AG20443 (cell line): ENCODE data around the gene EEIG1.

ENCODE experiments used
- DNase-seq: peaks from one replicate; pipeline ENCODE4 v3.0.0; 2012; ENCODE audit warnings: low spot score, mixed read lengths

EEIG1 gene

GRCh38 chr9:128001151-128001778 is 20.5 kb upstream of the EEIG1 start:
- DNase-seq, result no peak

GRCh38 chr9:127999461-127999860 is 18.7 kb upstream of the EEIG1 start:
- DNase-seq, result no peak

- DNase-seq, result no peak
These were observed 12.9 kb upstream of the EEIG1 start for GRCh38 chr9:127993721-127994120.

- no peak for DNase-seq
These were observed 11.0 kb upstream of the EEIG1 start for GRCh38 chr9:127991757-127992274.

GRCh38 chr9:127991017-127991756 is 10.4 kb upstream of the EEIG1 start:
- DNase-seq, result no peak

GRCh38 chr9:127990554-127990953 is 9.8 kb upstream of the EEIG1 start:
- DNase-seq, result no peak

- no peak for DNase-seq
These were observed 8.3 kb upstream of the EEIG1 start for GRCh38 chr9:127989094-127989493.

- peak; percentile 82 for DNase-seq
These were observed 6.4 kb upstream of the EEIG1 start for GRCh38 chr9:127987103-127987614.

- DNase-seq, result no peak
These were observed 4.2 kb upstream of the EEIG1 start for GRCh38 chr9:127985011-127985410.

GRCh38 chr9:127983847-127984289 is 3.1 kb upstream of the EEIG1 start:
- DNase-seq, result no peak

- no peak for DNase-seq
These were observed 2.1 kb upstream of the EEIG1 start for GRCh38 chr9:127982912-127983311.

- DNase-seq, result no peak
These were observed 851 bp upstream of the EEIG1 start for GRCh38 chr9:127981559-127982121.

- no peak for DNase-seq
These were observed 606 bp downstream of the EEIG1 start for GRCh38 chr9:127980060-127980705.

GRCh38 chr9:127979333-127980059 is 1.3 kb downstream of the EEIG1 start:
- DNase-seq, result peak; percentile 69

- DNase-seq, result no peak
These were observed 1.8 kb downstream of the EEIG1 start for GRCh38 chr9:127979015-127979332.

- peak; percentile 81 for DNase-seq
These were observed 2.7 kb downstream of the EEIG1 start for GRCh38 chr9:127977884-127978647.

GRCh38 chr9:127977009-127977883 is 3.5 kb downstream of the EEIG1 start:
- no peak for DNase-seq

GRCh38 chr9:127976498-127976897 is 4.3 kb downstream of the EEIG1 start:
- no peak for DNase-seq

- no peak for DNase-seq
These were observed 5.1 kb downstream of the EEIG1 start for GRCh38 chr9:127975376-127976315.
